Measurements from ENCODE around the gene CD81.

- TF ChIP-seq CTCF (IDR thresholded peaks at IDR 0.05; ENCODE audit: low read depth, low read length): no peak
- TF ChIP-seq EZH2phosphoT487 (IDR thresholded peaks at IDR 0.05; ENCODE audit: low read depth): no peak
Observed at GRCh38 chr11:2369320-2369719, 7.8 kb upstream of the CD81 start.
